Endothelial cell of umbilical vein (primary cell): ENCODE results near the gene CDK6. TPM values are rescaled to one million over a fixed set of nuclear protein-coding genes. Genes with fewer than 3 reads are reported as not detected.

Experiments
- BruUV-seq: library from RNA; stranded (reverse); fragments of 400-500 nt; replicated peaks from 2 replicates; lab custom pipeline; 2021; lab: Mats Ljungman, UMichigan
- CTCF ChIA-PET: fragments of 300-600, 350-600 bp; sonication (Branson Sonifier 250); formaldehyde crosslinking; loops from one replicate; lab custom pipeline; 2021; ENCODE audit warnings: antibody characterized with exemption, inconsistent platforms; lab: Charles Lee
- POLR2A ChIA-PET: fragments of 300-600, 350-600 bp; sonication (Branson Sonifier 250); formaldehyde crosslinking; loops from one replicate; lab custom pipeline; 2021; ENCODE audit warnings: antibody characterized with exemption, inconsistent platforms; lab: Charles Lee
- DNase-seq: peaks from one replicate; pipeline ENCODE4 v3.0.0-alpha.2; 2011; ENCODE audit warnings: low read depth, low spot score
- FAIRE-seq: peaks from 2 replicates; lab custom pipeline; 2011; peaks lifted over from hg19 to GRCh38; lab: Jason Lieb, UNC
- H2AFZ ChIP-seq: 2 replicates; pipeline ENCODE4 v1.6.0; 2012; ENCODE audit warnings: low read depth, low read length, control low read depth, inconsistent platforms
- H3K27ac ChIP-seq: 2 replicates; pipeline ENCODE4 v1.5.1; 2011; ENCODE audit warnings: low read depth, mild to moderate bottlenecking, control low read depth, low read length, moderate library complexity; ENCODE audit not compliant: insufficient read depth
- H3K27me3 ChIP-seq, 2 experiments: 2 replicates each; pipeline versions ENCODE4 v1.6.0 to v1.6.1; 2011; ENCODE audit warnings: low read length in 2 of 2, mixed read lengths in 1 of 2; ENCODE audit not compliant: control insufficient read depth in 2 of 2, insufficient read depth in 2 of 2
- H3K36me3 ChIP-seq, 2 experiments: 2 replicates in 1 of 2; 3 replicates in 1 of 2; pipeline ENCODE4 v1.5.1; 2011; ENCODE audit warnings: low read length in 2 of 2, mild to moderate bottlenecking in 1 of 2, moderate library complexity in 1 of 2; ENCODE audit not compliant: control insufficient read depth in 2 of 2, insufficient read depth in 2 of 2; ENCODE audit errors: extremely low read depth in 1 of 2
- H3K4me1 ChIP-seq: 3 replicates; pipeline ENCODE4 v1.5.1; 2011; ENCODE audit warnings: mild to moderate bottlenecking, low read length; ENCODE audit not compliant: control insufficient read depth, insufficient read depth; ENCODE audit errors: extremely low read depth
- H3K4me2 ChIP-seq: 2 replicates; pipeline ENCODE4 v1.6.1; 2011; ENCODE audit warnings: low read length, control low read depth, mixed read lengths; ENCODE audit not compliant: insufficient read depth
- H3K4me3 ChIP-seq, 3 experiments: fragments of 200-600 bp in 1 of 3; sonication (generic), shearing (Covaris generic) in 1 of 3; replicated peaks in 1 of 3; 2 replicates each; pipeline ENCODE4 v1.5.1; 2011 to 2016; ENCODE audit warnings: control low read depth in 3 of 3, low read length in 3 of 3, mild to moderate bottlenecking in 2 of 3, inconsistent platforms in 1 of 3, low read depth in 1 of 3, moderate library complexity in 1 of 3; ENCODE audit not compliant: insufficient read depth in 1 of 3
- H3K79me2 ChIP-seq: 2 replicates; pipeline ENCODE4 v1.6.0; 2012; ENCODE audit warnings: low read length, inconsistent platforms; ENCODE audit not compliant: control insufficient read depth, insufficient read depth
- H3K9ac ChIP-seq: replicated peaks from 2 replicates; pipeline ENCODE3; 2011; ENCODE audit warnings: low read length, control low read depth; ENCODE audit not compliant: insufficient read depth; ENCODE audit errors: extremely low read depth
- H3K9me1 ChIP-seq: replicated peaks from 3 replicates; pipeline ENCODE4 v1.6.0; 2011; ENCODE audit warnings: mild to moderate bottlenecking, low read length; ENCODE audit not compliant: control insufficient read depth, insufficient read depth; ENCODE audit errors: extremely low read depth
- H3K9me3 ChIP-seq: replicated peaks from 2 replicates; pipeline ENCODE4 v1.5.1; 2012; ENCODE audit warnings: low read length, inconsistent platforms; ENCODE audit not compliant: control insufficient read depth, insufficient read depth
- H4K20me1 ChIP-seq: replicated peaks from 2 replicates; pipeline ENCODE3; 2011; ENCODE audit warnings: mild to moderate bottlenecking, low read length; ENCODE audit not compliant: control insufficient read depth, insufficient read depth; ENCODE audit errors: extremely low read depth
- CTCF ChIP-seq, 2 donors: IDR thresholded peaks; 1 replicate in 1 of 2; 2 replicates in 1 of 2; pipeline ENCODE4 v1.5.1; 2011; ENCODE audit warnings: low read length in 2 of 2, mild to moderate bottlenecking in 2 of 2, moderate library complexity in 2 of 2, control low read depth in 1 of 2, inconsistent platforms in 1 of 2, low read depth in 1 of 2; ENCODE audit not compliant: insufficient read depth in 1 of 2; ENCODE audit errors: extremely low read depth in 1 of 2
- EZH2 ChIP-seq: IDR thresholded peaks from 2 replicates; pipeline ENCODE4 v1.6.1; 2012; ENCODE audit warnings: borderline replicate concordance, low read depth, mild to moderate bottlenecking, moderate library complexity, low read length, inconsistent platforms; ENCODE audit not compliant: severe bottlenecking
- FOS ChIP-seq: IDR thresholded peaks from 2 replicates; pipeline ENCODE4 v1.6.1; 2011; ENCODE audit warnings: mild to moderate bottlenecking, low read length, moderate library complexity, borderline replicate concordance; ENCODE audit not compliant: insufficient read depth
- GATA2 ChIP-seq: IDR thresholded peaks from 2 replicates; pipeline ENCODE4 v1.7.0; 2011; ENCODE audit warnings: low read depth, mild to moderate bottlenecking, moderate library complexity, mixed read lengths, low read length; ENCODE audit not compliant: insufficient read length, insufficient read depth
- JUN ChIP-seq: IDR thresholded peaks from 2 replicates; pipeline ENCODE4 v1.6.1; 2011; ENCODE audit warnings: borderline replicate concordance, low read depth; ENCODE audit not compliant: insufficient read length, insufficient read depth
- MAX ChIP-seq: IDR thresholded peaks from 2 replicates; pipeline ENCODE4 v1.6.1; 2011; ENCODE audit not compliant: insufficient read depth, insufficient read length
- MYC ChIP-seq: IDR thresholded peaks from one replicate; pipeline ENCODE4 v1.6.1; 2011; ENCODE audit warnings: mild to moderate bottlenecking, low read depth, low read length
- POLR2A ChIP-seq: IDR thresholded peaks from 2 replicates; pipeline ENCODE4 v1.6.1; 2012; ENCODE audit warnings: low read depth, mild to moderate bottlenecking, control low read depth, low read length
- POLR2AphosphoS5 ChIP-seq: IDR thresholded peaks from 2 replicates; pipeline ENCODE4 v1.6.1; 2012; ENCODE audit warnings: low read depth, mild to moderate bottlenecking, control low read depth, low read length, moderate library complexity; ENCODE audit not compliant: insufficient read depth
- dilution Hi-C: fragments of 300-500 bp; cut with MboI; formaldehyde crosslinking; loops from one replicate; pipeline ENCODE4 v1.15.0; 2019; ENCODE audit warnings: low sequenced_read_pairs; ENCODE audit not compliant: extremely low pct_ligation_motif_present
- intact Hi-C: fragments of 100-400 bp; cut with micrococcal nuclease; formaldehyde crosslinking; loops from one replicate; pipeline ENCODE4 v1.10.0; 2022
- polyA plus RNA-seq, 4 experiments: library from polyadenylated mRNA; depleted of rRNA in 3 of 4; stranded (reverse) in 3 of 4; unstranded in 1 of 4; fragments of >200 nt; gene quantifications; 2 replicates each; pipeline versions ENCODE4 v1.2.1 to v1.2.3, GENCODE V29; 2011 to 2012; ENCODE audit warnings: missing spikeins in 1 of 4
- total RNA-seq: library from RNA; stranded (reverse); gene quantifications from 2 replicates; pipeline ENCODE4 v1.2.3, GENCODE V29; 2021

CDK6 gene
- total and polyA plus RNA-seq, 2 donors (not counting 3 experiments of a cell fraction or from before 2014, with no cell fraction given), result 6.0 to 28.2 TPM

GRCh38 chr7:92783260-92784201 lies 52.8 kb downstream of the CDK6 start:
- no TSS peak for BruUV-seq
- no peaks in the 10 kb centered on the region for H3K9me1 ChIP-seq
- H3K4me2 ChIP-seq, result no peak overlapping the region
- H3K4me1 ChIP-seq, result peaks cover 20% of the 10 kb centered on the region
- POLR2A ChIA-PET, result no interaction called here
- no peak for DNase-seq
- FAIRE-seq, result no peak
- dilution Hi-C loops (no loop called here), intact Hi-C loops (no loop called here)
- H3K36me3 ChIP-seq, result no peaks in the 10 kb centered on the region
- H3K9ac ChIP-seq, result no peak overlapping the region
- no peak overlapping the region for H3K27ac ChIP-seq
- peaks cover under 1% of the 10 kb centered on the region for H3K9me3 ChIP-seq
- CTCF ChIA-PET, result interaction anchor here (1.5 kb wide), 1 partner anchor 49 kb away, joined by 5 read pairs; no protein-coding TSS in a partner anchor
- TF ChIP-seq POLR2AphosphoS5 (no peak), CTCF (IDR thresholded peaks at IDR 0.05; ENCODE audit: extremely low read depth in 1 of 2, insufficient read depth in 1 of 2, low read depth in 1 of 2, low read length in 2 of 2) (no peak), POLR2A (no peak), MAX (no peak), GATA2 (no peak), MYC (no peak), JUN (no peak), FOS (no peak), EZH2 (no peak)
- H2AFZ ChIP-seq, result no peak overlapping the region
- H4K20me1 ChIP-seq, result no peaks in the 10 kb centered on the region
- H3K27me3 ChIP-seq, result no peaks in the 10 kb centered on the region
- H3K4me3 ChIP-seq, result no peak overlapping the region
- H3K79me2 ChIP-seq, result peaks cover 12% of the 10 kb centered on the region
